ENCODE data around the gene LILRB2.

Gene LILRB2

GRCh38 chr19:54268936-54269335, 12.0 kb downstream of the LILRB2 start:
- Histone ChIP-seq H3K4me3 (ENCODE audit: low read depth in 1 of 2, low read length in 2 of 2) (no peak overlapping the region), H3K4me1 (ENCODE audit: control insufficient read depth in 1 of 2, insufficient read depth in 2 of 2, low read length in 2 of 2) (no peaks in the 10 kb centered on the region), H3K36me3 (ENCODE audit: control insufficient read depth in 1 of 2, insufficient read depth in 2 of 2, low read length in 2 of 2) (no peaks in the 10 kb centered on the region), H3K27me3 (ENCODE audit: low read depth, low read length) (no peaks in the 10 kb centered on the region), H3K27ac (ENCODE audit: low read length) (no peak overlapping the region), H3K9me3 (ENCODE audit: control insufficient read depth in 1 of 2, low read length in 2 of 2) (no peaks in the 10 kb centered on the region)

GRCh38 chr19:54266133-54266532, 14.8 kb downstream of the LILRB2 start:
- Histone ChIP-seq H3K27me3 (ENCODE audit: low read depth, low read length) (no peaks in the 10 kb centered on the region), H3K36me3 (ENCODE audit: control insufficient read depth in 1 of 2, insufficient read depth in 2 of 2, low read length in 2 of 2) (no peaks in the 10 kb centered on the region), H3K4me3 (ENCODE audit: low read depth in 1 of 2, low read length in 2 of 2) (no peak overlapping the region), H3K4me1 (ENCODE audit: control insufficient read depth in 1 of 2, insufficient read depth in 2 of 2, low read length in 2 of 2) (no peaks in the 10 kb centered on the region), H3K9me3 (ENCODE audit: control insufficient read depth in 1 of 2, low read length in 2 of 2) (no peaks in the 10 kb centered on the region), H3K27ac (ENCODE audit: low read length) (no peak overlapping the region)

GRCh38 chr19:54262470-54262869, 18.4 kb downstream of the LILRB2 start:
- Histone ChIP-seq H3K9me3 (ENCODE audit: control insufficient read depth in 1 of 2, low read length in 2 of 2) (no peaks in the 10 kb centered on the region), H3K4me3 (ENCODE audit: low read depth in 1 of 2, low read length in 2 of 2) (no peak overlapping the region), H3K36me3 (ENCODE audit: control insufficient read depth in 1 of 2, insufficient read depth in 2 of 2, low read length in 2 of 2) (no peaks in the 10 kb centered on the region), H3K27ac (ENCODE audit: low read length) (no peak overlapping the region), H3K4me1 (ENCODE audit: control insufficient read depth in 1 of 2, insufficient read depth in 2 of 2, low read length in 2 of 2) (no peaks in the 10 kb centered on the region), H3K27me3 (ENCODE audit: low read depth, low read length) (no peaks in the 10 kb centered on the region)

GRCh38 chr19:54262066-54262465, 18.8 kb downstream of the LILRB2 start:
- Histone ChIP-seq H3K27ac (ENCODE audit: low read length) (no peak overlapping the region), H3K4me3 (ENCODE audit: low read depth in 1 of 2, low read length in 2 of 2) (no peak overlapping the region), H3K4me1 (ENCODE audit: control insufficient read depth in 1 of 2, insufficient read depth in 2 of 2, low read length in 2 of 2) (no peaks in the 10 kb centered on the region), H3K27me3 (ENCODE audit: low read depth, low read length) (no peaks in the 10 kb centered on the region), H3K9me3 (ENCODE audit: control insufficient read depth in 1 of 2, low read length in 2 of 2) (no peaks in the 10 kb centered on the region), H3K36me3 (ENCODE audit: control insufficient read depth in 1 of 2, insufficient read depth in 2 of 2, low read length in 2 of 2) (no peaks in the 10 kb centered on the region)

- no peaks in the 10 kb centered on the region for H3K27me3 ChIP-seq (ENCODE audit: low read depth, low read length)
- H3K9me3 ChIP-seq (ENCODE audit: control insufficient read depth in 1 of 2, low read length in 2 of 2), result no peaks in the 10 kb centered on the region
- no peak within 1 kb of the TSS for H3K4me3 ChIP-seq (ENCODE audit: low read depth in 1 of 2, low read length in 2 of 2)
- no peaks in the 10 kb centered on the region for H3K4me1 ChIP-seq (ENCODE audit: control insufficient read depth in 1 of 2, insufficient read depth in 2 of 2, low read length in 2 of 2)
- H3K27ac ChIP-seq (ENCODE audit: low read length), result no peak within 1 kb of the TSS
- no peaks in the 10 kb centered on the region for H3K36me3 ChIP-seq (ENCODE audit: control insufficient read depth in 1 of 2, insufficient read depth in 2 of 2, low read length in 2 of 2)
Measured at GRCh38 chr19:54257116-54257480, 23.8 kb downstream of the LILRB2 start, which contains the start of gene LILRB5. Gene LILRB5 (minus strand): TSS chr19:54257273. CDS start chr19:54257193, 80 bp downstream.

GRCh38 chr19:54256250-54257115, 24.4 kb downstream of the LILRB2 start:
- Histone ChIP-seq H3K9me3 (ENCODE audit: control insufficient read depth in 1 of 2, low read length in 2 of 2) (no peaks in the 10 kb centered on the region), H3K27ac (ENCODE audit: low read length) (no peak overlapping the region), H3K4me1 (ENCODE audit: control insufficient read depth in 1 of 2, insufficient read depth in 2 of 2, low read length in 2 of 2) (no peaks in the 10 kb centered on the region), H3K36me3 (ENCODE audit: control insufficient read depth in 1 of 2, insufficient read depth in 2 of 2, low read length in 2 of 2) (no peaks in the 10 kb centered on the region), H3K4me3 (ENCODE audit: low read depth in 1 of 2, low read length in 2 of 2) (no peak overlapping the region), H3K27me3 (ENCODE audit: low read depth, low read length) (no peaks in the 10 kb centered on the region)

GRCh38 chr19:54255105-54255775, 25.7 kb downstream of the LILRB2 start:
- Histone ChIP-seq H3K27ac (ENCODE audit: low read length) (no peak overlapping the region), H3K27me3 (ENCODE audit: low read depth, low read length) (no peaks in the 10 kb centered on the region), H3K4me1 (ENCODE audit: control insufficient read depth in 1 of 2, insufficient read depth in 2 of 2, low read length in 2 of 2) (no peaks in the 10 kb centered on the region), H3K4me3 (ENCODE audit: low read depth in 1 of 2, low read length in 2 of 2) (no peak overlapping the region), H3K9me3 (ENCODE audit: control insufficient read depth in 1 of 2, low read length in 2 of 2) (no peaks in the 10 kb centered on the region), H3K36me3 (ENCODE audit: control insufficient read depth in 1 of 2, insufficient read depth in 2 of 2, low read length in 2 of 2) (no peaks in the 10 kb centered on the region)

- Histone ChIP-seq H3K36me3 (ENCODE audit: control insufficient read depth in 1 of 2, insufficient read depth in 2 of 2, low read length in 2 of 2) (no peaks in the 10 kb centered on the region), H3K4me3 (ENCODE audit: low read depth in 1 of 2, low read length in 2 of 2) (no peak overlapping the region), H3K27me3 (ENCODE audit: low read depth, low read length) (no peaks in the 10 kb centered on the region), H3K9me3 (ENCODE audit: control insufficient read depth in 1 of 2, low read length in 2 of 2) (no peaks in the 10 kb centered on the region), H3K4me1 (ENCODE audit: control insufficient read depth in 1 of 2, insufficient read depth in 2 of 2, low read length in 2 of 2) (no peaks in the 10 kb centered on the region), H3K27ac (ENCODE audit: low read length) (no peak overlapping the region)
Measured at GRCh38 chr19:54254195-54254906, 26.6 kb downstream of the LILRB2 start.

- Histone ChIP-seq H3K4me1 (ENCODE audit: control insufficient read depth in 1 of 2, insufficient read depth in 2 of 2, low read length in 2 of 2) (no peaks in the 10 kb centered on the region), H3K27me3 (ENCODE audit: low read depth, low read length) (no peaks in the 10 kb centered on the region), H3K4me3 (ENCODE audit: low read depth in 1 of 2, low read length in 2 of 2) (no peak overlapping the region), H3K36me3 (ENCODE audit: control insufficient read depth in 1 of 2, insufficient read depth in 2 of 2, low read length in 2 of 2) (no peaks in the 10 kb centered on the region), H3K27ac (ENCODE audit: low read length) (no peak overlapping the region), H3K9me3 (ENCODE audit: control insufficient read depth in 1 of 2, low read length in 2 of 2) (no peaks in the 10 kb centered on the region)
Measured at GRCh38 chr19:54253331-54254194, 27.3 kb downstream of the LILRB2 start.

- H3K9me3 ChIP-seq (ENCODE audit: control insufficient read depth in 1 of 2, low read length in 2 of 2), result no peaks in the 10 kb centered on the region
- H3K27me3 ChIP-seq (ENCODE audit: low read depth, low read length), result no peaks in the 10 kb centered on the region
- no peaks in the 10 kb centered on the region for H3K36me3 ChIP-seq (ENCODE audit: control insufficient read depth in 1 of 2, insufficient read depth in 2 of 2, low read length in 2 of 2)
- H3K27ac ChIP-seq (ENCODE audit: low read length), result no peak overlapping the region
- no peaks in the 10 kb centered on the region for H3K4me1 ChIP-seq (ENCODE audit: control insufficient read depth in 1 of 2, insufficient read depth in 2 of 2, low read length in 2 of 2)
- H3K4me3 ChIP-seq (ENCODE audit: low read depth in 1 of 2, low read length in 2 of 2), result no peak overlapping the region
Measured at GRCh38 chr19:54252845-54253244, 28.1 kb downstream of the LILRB2 start.

Data from muscle layer of duodenum (tissue), 2 donors.